Measurements from ENCODE around the gene GALNT11.

DNA sequence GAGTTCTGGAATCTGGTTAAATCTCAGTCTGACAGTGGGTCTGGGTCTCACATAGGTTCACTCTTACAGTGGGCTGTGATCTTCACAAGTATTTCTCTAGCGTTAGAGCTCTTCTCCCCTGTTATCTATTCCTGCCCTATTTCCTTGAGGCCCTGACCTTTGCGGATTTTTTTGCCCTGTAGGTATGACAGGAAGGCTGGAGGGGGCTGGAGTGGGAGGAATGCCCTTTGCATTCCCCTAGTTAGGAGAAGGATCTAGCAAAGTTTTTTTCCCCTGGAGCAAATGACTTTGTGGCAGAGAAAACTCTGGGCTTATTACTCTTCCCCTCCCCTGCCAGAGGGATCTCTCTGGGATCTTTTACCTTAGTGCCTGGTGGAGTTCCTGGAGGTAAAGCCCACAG is 49.2 kb downstream of the GALNT11 start:
- TF ChIP-seq, protein P1, sequence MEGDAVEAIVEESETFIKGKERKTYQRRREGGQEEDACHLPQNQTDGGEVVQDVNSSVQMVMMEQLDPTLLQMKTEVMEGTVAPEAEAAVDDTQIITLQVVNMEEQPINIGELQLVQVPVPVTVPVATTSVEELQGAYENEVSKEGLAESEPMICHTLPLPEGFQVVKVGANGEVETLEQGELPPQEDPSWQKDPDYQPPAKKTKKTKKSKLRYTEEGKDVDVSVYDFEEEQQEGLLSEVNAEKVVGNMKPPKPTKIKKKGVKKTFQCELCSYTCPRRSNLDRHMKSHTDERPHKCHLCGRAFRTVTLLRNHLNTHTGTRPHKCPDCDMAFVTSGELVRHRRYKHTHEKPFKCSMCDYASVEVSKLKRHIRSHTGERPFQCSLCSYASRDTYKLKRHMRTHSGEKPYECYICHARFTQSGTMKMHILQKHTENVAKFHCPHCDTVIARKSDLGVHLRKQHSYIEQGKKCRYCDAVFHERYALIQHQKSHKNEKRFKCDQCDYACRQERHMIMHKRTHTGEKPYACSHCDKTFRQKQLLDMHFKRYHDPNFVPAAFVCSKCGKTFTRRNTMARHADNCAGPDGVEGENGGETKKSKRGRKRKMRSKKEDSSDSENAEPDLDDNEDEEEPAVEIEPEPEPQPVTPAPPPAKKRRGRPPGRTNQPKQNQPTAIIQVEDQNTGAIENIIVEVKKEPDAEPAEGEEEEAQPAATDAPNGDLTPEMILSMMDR (IDR thresholded peaks at IDR 0.05; ENCODE audit: insufficient read depth, low read length) = no peak
- TF ChIP-seq POLR2AphosphoS5 (IDR thresholded peaks at IDR 0.05; ENCODE audit: low read depth) = no peak
- TF ChIP-seq, protein P2, sequence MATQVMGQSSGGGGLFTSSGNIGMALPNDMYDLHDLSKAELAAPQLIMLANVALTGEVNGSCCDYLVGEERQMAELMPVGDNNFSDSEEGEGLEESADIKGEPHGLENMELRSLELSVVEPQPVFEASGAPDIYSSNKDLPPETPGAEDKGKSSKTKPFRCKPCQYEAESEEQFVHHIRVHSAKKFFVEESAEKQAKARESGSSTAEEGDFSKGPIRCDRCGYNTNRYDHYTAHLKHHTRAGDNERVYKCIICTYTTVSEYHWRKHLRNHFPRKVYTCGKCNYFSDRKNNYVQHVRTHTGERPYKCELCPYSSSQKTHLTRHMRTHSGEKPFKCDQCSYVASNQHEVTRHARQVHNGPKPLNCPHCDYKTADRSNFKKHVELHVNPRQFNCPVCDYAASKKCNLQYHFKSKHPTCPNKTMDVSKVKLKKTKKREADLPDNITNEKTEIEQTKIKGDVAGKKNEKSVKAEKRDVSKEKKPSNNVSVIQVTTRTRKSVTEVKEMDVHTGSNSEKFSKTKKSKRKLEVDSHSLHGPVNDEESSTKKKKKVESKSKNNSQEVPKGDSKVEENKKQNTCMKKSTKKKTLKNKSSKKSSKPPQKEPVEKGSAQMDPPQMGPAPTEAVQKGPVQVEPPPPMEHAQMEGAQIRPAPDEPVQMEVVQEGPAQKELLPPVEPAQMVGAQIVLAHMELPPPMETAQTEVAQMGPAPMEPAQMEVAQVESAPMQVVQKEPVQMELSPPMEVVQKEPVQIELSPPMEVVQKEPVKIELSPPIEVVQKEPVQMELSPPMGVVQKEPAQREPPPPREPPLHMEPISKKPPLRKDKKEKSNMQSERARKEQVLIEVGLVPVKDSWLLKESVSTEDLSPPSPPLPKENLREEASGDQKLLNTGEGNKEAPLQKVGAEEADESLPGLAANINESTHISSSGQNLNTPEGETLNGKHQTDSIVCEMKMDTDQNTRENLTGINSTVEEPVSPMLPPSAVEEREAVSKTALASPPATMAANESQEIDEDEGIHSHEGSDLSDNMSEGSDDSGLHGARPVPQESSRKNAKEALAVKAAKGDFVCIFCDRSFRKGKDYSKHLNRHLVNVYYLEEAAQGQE (IDR thresholded peaks at IDR 0.05; ENCODE audit: insufficient replicate concordance, low read depth) = no peak
- TF ChIP-seq GABPA (IDR thresholded peaks at IDR 0.05; ENCODE audit: low read depth) = no peak
